HG03565 (cell line): ENCODE measurements around the gene TNS1.
"Not testable (repeated sequence)": the region's sequence is repeated elsewhere in the genome, so short reads cannot be mapped to it uniquely, and the experiment has no call there.

Source experiments
- ATAC-seq: cut with Tn5 transposase; IDR thresholded peaks from one replicate; pipeline ENCODE4 v1.9.1; 2021; ENCODE audit warnings: mild to moderate bottlenecking, moderate library complexity; ENCODE audit not compliant: unreplicated experiment

TNS1 gene

DNA sequence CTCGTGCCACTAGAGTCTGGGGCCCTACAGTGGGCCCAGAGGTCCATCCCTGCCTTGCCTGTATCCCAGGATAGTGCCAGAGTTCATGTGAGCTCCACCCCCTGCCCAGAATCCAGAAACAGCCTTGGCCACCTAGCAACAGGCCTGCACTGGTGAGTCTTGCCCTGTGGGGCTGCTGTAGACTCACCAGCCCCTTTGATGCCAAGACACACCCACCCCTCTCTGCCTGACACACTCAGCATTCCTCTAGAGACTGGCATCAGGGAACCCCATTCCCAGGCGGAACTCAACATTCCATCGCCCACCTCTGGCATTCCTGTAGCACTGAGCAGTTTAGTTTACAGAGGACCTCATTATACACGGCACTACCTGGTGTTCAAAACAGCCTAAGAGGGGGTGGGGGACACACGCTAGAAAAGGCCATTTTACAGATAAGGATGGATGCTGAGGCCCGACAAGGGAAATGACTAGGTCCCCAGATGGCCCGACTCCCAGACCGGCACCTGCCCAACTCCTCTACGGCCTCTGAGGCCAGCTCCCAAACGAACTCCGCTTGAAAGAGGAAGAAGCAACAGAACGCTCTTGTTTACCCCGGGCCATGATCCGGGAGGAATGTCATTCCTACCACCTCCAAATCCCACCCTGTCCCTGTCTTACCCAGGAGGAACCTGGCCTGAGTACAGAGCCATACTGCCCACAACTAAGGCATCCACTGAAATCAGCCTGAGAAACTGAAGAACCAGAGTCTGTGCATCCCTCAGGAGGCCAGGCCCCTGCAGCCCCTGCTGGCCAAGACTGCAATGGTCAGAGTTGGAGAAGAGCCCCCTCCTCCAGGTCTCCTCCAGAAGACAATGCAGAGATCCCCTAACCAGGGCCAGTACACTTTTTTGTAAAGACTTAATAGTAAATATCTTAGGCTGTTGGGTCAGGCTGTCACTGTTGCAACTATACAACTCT is 180.2 kb downstream of the TNS1 start:
- no peak for ATAC-seq

DNA sequence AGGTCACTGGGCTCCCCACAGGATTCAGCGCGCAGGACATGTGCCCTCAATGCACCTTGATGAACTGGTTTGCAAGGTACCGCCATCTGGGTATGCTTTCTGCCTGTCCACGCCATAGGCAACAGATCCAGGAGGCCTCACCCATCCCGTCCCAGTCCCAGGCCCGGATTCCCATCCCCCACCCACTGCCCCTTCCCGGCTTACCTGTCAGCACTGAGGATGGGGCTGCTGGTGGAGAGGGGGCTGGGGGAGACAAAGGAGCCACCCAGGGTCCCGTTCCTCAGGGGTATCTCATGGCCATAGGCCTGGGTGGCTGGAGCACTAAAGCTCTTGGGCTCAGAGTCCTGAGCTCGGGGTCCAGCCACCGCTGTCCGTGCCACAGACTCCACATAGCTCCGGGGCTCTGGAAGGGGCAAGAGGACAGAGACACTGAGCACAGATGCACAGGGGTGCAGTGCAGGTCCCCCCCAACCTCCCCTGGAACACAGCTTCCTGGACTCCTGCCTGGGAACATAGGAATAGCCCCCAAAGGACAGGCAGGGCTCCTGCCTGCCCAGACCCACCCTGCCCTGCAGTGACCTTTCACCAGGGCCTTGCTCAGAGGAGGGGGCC is 181.2 kb downstream of the TNS1 start:
- ATAC-seq, result no peak

GRCh38 chr2:217820904-217821303 is 181.9 kb downstream of the TNS1 start:
- ATAC-seq, result no peak

DNA sequence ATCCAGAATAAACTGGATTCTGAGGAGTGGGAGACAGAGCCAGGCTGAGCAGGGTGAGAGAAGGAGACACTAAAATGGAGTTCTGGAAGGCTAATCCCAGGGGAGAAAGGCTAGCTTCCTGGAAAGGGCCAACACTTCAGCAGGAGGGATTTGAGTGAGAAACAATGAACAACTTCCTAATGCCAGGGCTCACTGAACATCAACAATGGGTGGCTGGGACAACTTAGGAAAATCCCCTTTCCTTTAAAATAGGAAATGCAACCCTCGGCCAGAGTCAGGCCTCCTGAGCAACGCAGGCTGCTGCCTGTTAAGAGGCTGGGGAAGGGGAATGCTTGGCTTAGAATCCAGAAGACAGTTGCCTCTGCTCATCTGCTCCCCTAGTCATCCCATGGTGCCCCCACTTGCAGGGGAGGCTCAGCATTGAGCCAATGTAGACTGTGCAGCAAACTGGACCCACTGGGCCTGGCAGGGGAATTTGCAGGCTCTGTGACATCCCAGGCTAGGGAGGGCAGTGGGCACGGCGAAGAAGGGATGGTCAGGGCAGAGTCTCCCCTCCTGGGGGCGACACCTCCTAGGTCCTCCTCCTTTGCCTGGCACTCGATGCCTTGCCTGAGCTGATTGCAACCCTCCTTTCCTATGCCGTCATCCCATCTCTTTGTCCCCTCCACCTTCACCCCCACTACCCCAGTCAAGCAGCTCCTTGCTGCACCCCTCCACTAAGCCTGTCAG is 182.5 kb downstream of the TNS1 start:
- ATAC-seq, result no peak

GRCh38 chr2:217818293-217818850 is 184.4 kb downstream of the TNS1 start:
- ATAC-seq, result no peak

DNA sequence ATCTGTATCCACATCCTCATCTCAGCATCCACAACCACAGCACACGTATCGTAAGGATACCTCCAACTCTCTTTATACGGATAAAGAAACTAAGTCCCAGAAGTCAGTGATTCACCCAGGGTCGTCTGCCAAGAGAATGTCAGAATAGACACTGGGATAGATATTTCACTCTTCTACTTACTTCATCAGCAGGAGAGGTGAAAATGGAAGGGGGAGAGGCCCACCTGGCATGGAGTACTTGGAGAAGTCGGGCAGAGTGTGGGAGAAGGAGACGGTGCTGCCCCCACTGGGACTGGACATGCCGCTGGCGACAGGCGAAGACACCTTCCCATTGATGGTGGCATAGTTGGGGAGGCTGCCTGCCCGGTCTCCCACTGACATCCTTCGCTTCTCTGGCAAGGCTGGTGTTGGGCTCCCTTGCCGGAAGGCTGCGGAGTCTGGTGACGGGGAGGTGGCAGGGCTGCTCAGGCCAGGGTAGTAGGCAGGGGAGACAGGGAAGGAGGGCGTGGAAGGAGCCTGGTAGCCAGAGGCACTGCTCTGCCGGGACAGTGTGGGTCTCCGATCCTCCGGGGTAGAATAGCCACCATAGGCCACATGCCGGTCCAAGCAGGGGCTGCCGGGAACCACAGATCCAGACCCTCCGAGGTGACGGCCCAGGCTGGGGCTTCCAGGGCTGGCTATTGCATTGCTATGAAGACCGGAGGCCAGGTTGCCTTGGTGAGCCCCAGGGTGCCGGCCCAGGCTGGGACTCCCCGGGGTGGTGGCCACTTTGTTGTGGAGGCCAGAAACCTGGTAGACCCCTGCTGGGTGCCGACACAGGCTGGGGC is 185.1 kb downstream of the TNS1 start:
- no peak for ATAC-seq

- no peak for ATAC-seq
Observed at GRCh38 chr2:217816396-217816869, 186.4 kb downstream of the TNS1 start.

DNA sequence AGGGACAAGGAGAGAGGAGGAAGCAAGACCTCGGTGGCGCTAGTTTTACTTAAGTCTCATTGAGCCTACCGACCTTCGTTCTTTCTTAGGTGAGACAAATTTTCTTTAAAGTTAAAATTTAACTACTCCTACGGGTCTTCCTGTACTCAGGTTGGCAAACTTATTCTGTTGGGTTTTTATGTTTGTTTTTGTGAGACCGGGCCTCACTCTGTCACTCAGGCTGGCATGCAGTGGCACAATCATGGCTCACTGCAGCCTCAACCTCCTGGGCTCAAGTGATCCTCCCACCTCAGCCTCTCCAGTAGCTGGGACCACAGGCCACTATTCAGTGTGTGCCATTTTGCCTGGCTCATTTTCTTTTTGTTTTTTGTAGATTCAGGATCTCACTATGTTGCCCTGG is 189.0 kb downstream of the TNS1 start:
- ATAC-seq, result no peak

DNA sequence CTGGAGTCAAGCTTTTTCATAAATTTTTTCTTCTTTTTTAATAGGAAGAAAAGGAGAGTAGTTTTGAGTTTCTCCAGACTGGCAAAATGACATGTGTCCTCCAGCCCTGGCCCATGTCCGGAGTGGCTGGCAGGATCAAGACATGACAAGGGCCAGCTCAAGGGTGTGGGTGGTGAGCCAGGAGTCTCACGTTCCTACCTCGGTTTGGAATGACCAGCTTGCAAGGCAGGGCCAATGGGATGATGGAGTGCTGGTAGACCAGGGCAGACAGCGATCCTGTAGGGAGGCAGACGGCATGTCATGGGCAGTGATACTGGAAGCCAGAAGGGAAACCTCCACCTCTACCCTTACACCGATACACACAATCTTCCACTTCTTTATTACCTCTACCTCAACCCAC is 190.6 kb downstream of the TNS1 start:
- ATAC-seq, result no peak

DNA sequence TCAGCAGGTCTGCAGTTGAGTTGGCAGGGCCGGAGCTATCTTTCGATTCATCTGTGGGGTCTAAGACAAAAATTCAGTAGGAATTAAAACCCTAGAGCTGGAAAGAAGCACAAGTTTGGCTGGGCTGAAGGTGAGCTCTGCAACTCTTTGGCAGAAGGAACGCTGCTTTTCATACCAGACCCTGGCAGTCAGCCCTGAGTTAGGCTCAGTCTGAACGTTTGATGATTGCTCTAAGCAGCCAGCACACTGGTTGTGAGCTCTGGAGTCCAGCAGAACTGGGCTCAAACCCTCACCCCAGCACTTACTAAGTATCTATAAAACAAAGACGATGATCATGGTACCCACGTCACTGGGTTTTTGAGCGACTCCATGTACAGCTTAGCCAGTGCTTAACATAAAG is 192.5 kb downstream of the TNS1 start:
- ATAC-seq, result no peak

GRCh38 chr2:217809736-217810135 is 193.1 kb downstream of the TNS1 start:
- ATAC-seq, result no peak

GRCh38 chr2:217808967-217809366 is 193.8 kb downstream of the TNS1 start:
- ATAC-seq, result not testable (repeated sequence)

GRCh38 chr2:217808326-217808725 is 194.5 kb downstream of the TNS1 start:
- no peak for ATAC-seq

DNA sequence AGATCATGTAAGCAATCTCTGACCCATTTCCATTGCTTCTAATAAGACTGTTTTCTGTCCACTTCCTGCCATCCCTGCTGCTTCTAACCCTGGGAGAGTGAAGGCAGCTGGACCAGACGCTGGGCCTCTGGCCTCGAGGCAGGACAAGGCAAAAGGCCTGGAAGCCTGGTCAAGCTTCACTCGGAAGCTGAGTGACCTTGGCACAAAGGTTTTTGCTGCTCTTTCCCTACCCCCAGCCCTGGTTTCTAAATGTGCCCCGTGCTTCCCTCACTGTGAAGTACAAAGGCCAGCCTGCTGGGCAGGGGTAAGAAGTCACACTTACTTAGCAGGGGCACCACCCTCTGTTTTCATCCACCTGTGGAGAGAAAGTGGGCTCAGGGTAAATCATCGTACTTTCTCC is 195.0 kb downstream of the TNS1 start:
- ATAC-seq, result no peak

DNA sequence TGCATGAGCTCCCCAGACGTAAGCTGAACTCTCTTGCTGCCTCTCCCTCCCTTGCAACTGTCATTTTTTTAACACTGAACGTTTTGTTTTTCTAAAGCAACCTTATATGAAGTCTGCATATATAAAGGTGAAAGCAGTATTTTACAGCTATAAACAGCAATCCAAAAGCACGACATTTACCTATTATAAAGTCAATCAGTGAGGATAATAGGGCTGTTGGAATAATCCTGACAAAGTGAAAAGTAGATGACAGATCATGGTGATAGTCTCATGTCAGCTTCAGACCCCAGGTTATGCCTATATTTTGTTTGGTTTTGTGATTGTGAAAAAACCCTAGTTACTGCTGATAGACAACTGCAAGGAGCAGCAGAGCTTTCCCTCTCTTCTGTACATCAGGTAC is 195.8 kb downstream of the TNS1 start:
- no peak for ATAC-seq

DNA sequence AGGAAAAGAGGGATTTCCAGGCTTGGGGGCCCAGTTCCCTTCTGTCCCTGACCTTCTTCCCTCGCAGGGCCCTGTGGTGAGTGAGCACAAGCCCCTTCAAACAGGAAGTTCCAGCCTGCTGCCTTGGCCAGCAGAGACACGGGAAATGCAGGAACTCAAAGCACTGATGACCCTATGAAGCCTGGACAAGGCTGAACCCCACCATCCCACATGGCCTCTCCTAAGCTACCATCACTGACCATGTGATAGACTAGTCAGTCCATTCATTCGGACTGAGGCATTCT is 196.4 kb downstream of the TNS1 start:
- no peak for ATAC-seq

- ATAC-seq, result no peak
Observed at GRCh38 chr2:217805668-217806481, 196.9 kb downstream of the TNS1 start.

- no peak for ATAC-seq
Observed at GRCh38 chr2:217804791-217805667, 197.8 kb downstream of the TNS1 start.

- ATAC-seq, result no peak
Observed at GRCh38 chr2:217804338-217804737, 198.5 kb downstream of the TNS1 start.
